DND-41 (cell line): Measurements from ENCODE around the gene ZNF492.

Experiments
- EZH2 ChIP-seq: IDR thresholded peaks from 3 replicates; pipeline ENCODE4 v1.6.1; 2012; ENCODE audit warnings: borderline replicate concordance, low read depth, mild to moderate bottlenecking, moderate library complexity, low read length, inconsistent platforms; ENCODE audit not compliant: severe bottlenecking
- TF ChIP-seq, protein P1 (sequence below): IDR thresholded peaks from 2 replicates; pipeline ENCODE4 v1.5.1; 2012; ENCODE audit warnings: borderline replicate concordance, low read length, moderate library complexity, mild to moderate bottlenecking; ENCODE audit not compliant: poor library complexity, severe bottlenecking; ENCODE audit errors: extremely low read depth

DNA sequence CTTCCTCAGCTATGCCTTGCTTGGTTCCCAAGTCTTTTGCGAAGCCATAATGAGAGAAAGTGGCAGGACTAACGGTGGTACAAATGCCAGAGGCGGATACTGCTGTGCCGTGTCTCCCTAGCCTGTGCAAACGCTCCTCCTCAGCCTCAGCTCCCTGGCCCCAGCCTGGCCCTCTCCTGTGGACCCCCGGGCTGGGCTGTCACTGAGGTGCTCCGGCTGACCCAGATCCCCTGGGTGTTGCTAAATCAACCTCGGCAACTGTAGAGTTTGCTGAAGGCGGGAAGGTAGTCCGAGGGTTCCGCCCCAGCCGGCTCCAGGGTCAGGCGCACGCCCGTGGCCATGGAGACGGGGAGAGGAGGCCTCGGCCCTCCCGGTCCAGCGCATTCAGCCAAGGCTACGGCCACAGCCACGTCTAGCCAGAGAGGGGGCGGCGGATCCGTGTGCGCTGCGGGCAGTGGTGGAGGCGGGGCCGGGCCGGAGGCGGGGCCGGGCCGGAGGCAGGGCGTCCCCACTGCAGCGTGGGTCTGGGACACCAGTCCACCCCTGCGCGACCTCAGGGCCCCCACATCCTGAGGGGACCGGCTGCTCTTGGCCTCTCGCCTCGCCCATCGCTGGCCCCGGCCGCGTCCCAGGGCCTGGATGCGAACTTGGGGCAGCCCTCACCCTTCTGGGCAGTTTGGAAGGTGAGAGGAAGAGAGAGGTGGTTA is 16.4 kb upstream of the ZNF492 start:
- TF ChIP-seq, protein P1, sequence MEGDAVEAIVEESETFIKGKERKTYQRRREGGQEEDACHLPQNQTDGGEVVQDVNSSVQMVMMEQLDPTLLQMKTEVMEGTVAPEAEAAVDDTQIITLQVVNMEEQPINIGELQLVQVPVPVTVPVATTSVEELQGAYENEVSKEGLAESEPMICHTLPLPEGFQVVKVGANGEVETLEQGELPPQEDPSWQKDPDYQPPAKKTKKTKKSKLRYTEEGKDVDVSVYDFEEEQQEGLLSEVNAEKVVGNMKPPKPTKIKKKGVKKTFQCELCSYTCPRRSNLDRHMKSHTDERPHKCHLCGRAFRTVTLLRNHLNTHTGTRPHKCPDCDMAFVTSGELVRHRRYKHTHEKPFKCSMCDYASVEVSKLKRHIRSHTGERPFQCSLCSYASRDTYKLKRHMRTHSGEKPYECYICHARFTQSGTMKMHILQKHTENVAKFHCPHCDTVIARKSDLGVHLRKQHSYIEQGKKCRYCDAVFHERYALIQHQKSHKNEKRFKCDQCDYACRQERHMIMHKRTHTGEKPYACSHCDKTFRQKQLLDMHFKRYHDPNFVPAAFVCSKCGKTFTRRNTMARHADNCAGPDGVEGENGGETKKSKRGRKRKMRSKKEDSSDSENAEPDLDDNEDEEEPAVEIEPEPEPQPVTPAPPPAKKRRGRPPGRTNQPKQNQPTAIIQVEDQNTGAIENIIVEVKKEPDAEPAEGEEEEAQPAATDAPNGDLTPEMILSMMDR = no peak
- no peak for TF ChIP-seq EZH2
